HepG2 (cell line): ENCODE data around the gene PLD6. TPM values are rescaled to one million over a fixed set of nuclear protein-coding genes. Genes with fewer than 3 reads are reported as not detected.

Experiments
- AGO2 ChIP-seq: fragments of 200-400 bp; formaldehyde crosslinking; optimal IDR thresholded peaks from 2 replicates; pipeline ENCODE3; 2017; ENCODE audit warnings: mild to moderate bottlenecking, low read depth, low read length, moderate library complexity
- CHCHD3 ChIP-seq: sonication (generic); formaldehyde crosslinking; IDR thresholded peaks from 2 replicates; pipeline ENCODE4 v1.8.0; 2022; ENCODE audit warnings: mild to moderate bottlenecking, missing genetic modification reagents, moderate library complexity
- GATAD2A ChIP-seq: IDR thresholded peaks from 2 replicates; pipeline ENCODE4 v1.6.1; 2016
- HHEX ChIP-seq: IDR thresholded peaks from 2 replicates; pipeline ENCODE4 v1.6.1; 2016; ENCODE audit warnings: control low read depth
- JUND ChIP-seq: sonication (generic); formaldehyde crosslinking; IDR thresholded peaks from 2 replicates; pipeline ENCODE4 v1.8.0; 2022; ENCODE audit warnings: mild to moderate bottlenecking, missing genetic modification reagents
- RBAK ChIP-seq: sonication (generic); formaldehyde crosslinking; IDR thresholded peaks from 2 replicates; pipeline ENCODE4 v1.5.1; 2020; ENCODE audit warnings: mild to moderate bottlenecking, missing genetic modification reagents
- REL ChIP-seq: sonication (generic); formaldehyde crosslinking; conservative IDR thresholded peaks from 2 replicates; pipeline ENCODE4 v1.8.0; 2022; ENCODE audit warnings: mild to moderate bottlenecking, missing genetic modification reagents, moderate library complexity
- RERE ChIP-seq: IDR thresholded peaks from 2 replicates; pipeline ENCODE4 v1.6.1; 2016; ENCODE audit warnings: low read depth, missing genetic modification reagents, missing compliant biosample characterization
- SMAD3 ChIP-seq: sonication (generic); formaldehyde crosslinking; IDR thresholded peaks from 2 replicates; pipeline ENCODE4 v1.4.0; 2020; ENCODE audit warnings: missing genetic modification reagents
- SMYD3 ChIP-seq: sonication (generic); formaldehyde crosslinking; IDR thresholded peaks from 2 replicates; pipeline ENCODE4 v1.8.1; 2023; ENCODE audit warnings: mild to moderate bottlenecking, missing genetic modification reagents
- SNAPC2 ChIP-seq: sonication (generic); formaldehyde crosslinking; IDR thresholded peaks from 2 replicates; pipeline ENCODE4 v1.8.1; 2022; ENCODE audit warnings: mild to moderate bottlenecking, missing genetic modification reagents
- TCF7 ChIP-seq: sonication (generic); IDR thresholded peaks from 2 replicates; pipeline ENCODE4 v1.6.1; 2016; ENCODE audit warnings: antibody characterized with exemption, low read depth
- ZKSCAN1 ChIP-seq: fragments of 150-350 bp; IDR thresholded peaks from 2 replicates; pipeline ENCODE4 v1.6.1; 2014; ENCODE audit warnings: low read length
- ZMAT5 ChIP-seq: sonication (generic); formaldehyde crosslinking; IDR thresholded peaks from 2 replicates; pipeline ENCODE4 v1.5.0; 2020; ENCODE audit warnings: mild to moderate bottlenecking, low read depth, missing genetic modification reagents, borderline replicate concordance
- ZNF503 ChIP-seq: sonication (generic); formaldehyde crosslinking; IDR thresholded peaks from 2 replicates; pipeline ENCODE4 v1.4.0; 2020; ENCODE audit warnings: missing genetic modification reagents
- ZNF589 ChIP-seq: sonication (generic); formaldehyde crosslinking; conservative IDR thresholded peaks from 2 replicates; pipeline ENCODE4 v1.8.0; 2022; ENCODE audit warnings: mild to moderate bottlenecking, moderate library complexity, missing genetic modification reagents
- ZNF724P ChIP-seq: sonication (generic); formaldehyde crosslinking; IDR thresholded peaks from 2 replicates; pipeline ENCODE4 v1.8.0; 2022; ENCODE audit warnings: missing genetic modification reagents, borderline replicate concordance
- ZNF781 ChIP-seq: sonication (generic); formaldehyde crosslinking; IDR thresholded peaks from 2 replicates; pipeline ENCODE4 v1.5.1; 2020; ENCODE audit warnings: borderline replicate concordance, mild to moderate bottlenecking, missing genetic modification reagents; ENCODE audit errors: not compliant biosample characterization
- ZSCAN21 ChIP-seq: sonication (generic); formaldehyde crosslinking; IDR thresholded peaks from 2 replicates; pipeline ENCODE4 v1.8.0; 2022; ENCODE audit warnings: mild to moderate bottlenecking, missing genetic modification reagents, moderate library complexity, borderline replicate concordance
- polyA plus RNA-seq, 8 experiments: library from polyadenylated mRNA; depleted of rRNA in 3 of 8; stranded (reverse) in 7 of 8; unstranded in 1 of 8; fragments of >200 nt; fragmentation: Illumina TruSeq in 4 of 8; extraction: Trizol in 4 of 8; gene quantifications; 2 replicates each; pipeline versions ENCODE4 v1.2.1 to v1.2.3, GENCODE V29; 2011 to 2016; ENCODE audit warnings: low read depth in 4 of 8, missing spikeins in 1 of 8, mixed read lengths in 1 of 8; ENCODE audit not compliant: insufficient read depth in 1 of 8
- total RNA-seq, 5 experiments: library from RNA; depleted of rRNA; stranded (reverse); fragments of >200 nt; fragmentation: Illumina TruSeq; extraction: Trizol; gene quantifications; 2 replicates each; pipeline ENCODE4 v1.2.3, GENCODE V29; 2016; ENCODE audit warnings: low read depth in 1 of 5

The PLD6 gene
- total and polyA plus RNA-seq, 2 of the 13 experiments (the other 11 are each of a cell fraction or from before 2014, with no cell fraction given) = 5.2 to 11.4 TPM

GRCh38 chr17:17237026-17237799 is 31.1 kb upstream of the PLD6 start, which contains the start of gene FLCN (continued):
- TF ChIP-seq RERE (CRISPR knock-in tag) = no peak
- TF ChIP-seq ZNF724P (CRISPR knock-in tag) = no peak
- TF ChIP-seq HHEX = no peak
- no peak for TF ChIP-seq ZSCAN21
- no peak for TF ChIP-seq ZNF781
- no peak for TF ChIP-seq CHCHD3 (CRISPR knock-in tag)
- 0 out of 2 replicates have a peak, but pooled peaks have one; percentile 43 for TF ChIP-seq ZNF503 (CRISPR knock-in tag)
- TF ChIP-seq TCF7 = no peak
- TF ChIP-seq SMYD3 (CRISPR knock-in tag) = 0 out of 2 replicates have a peak, but pooled peaks have one; percentile 20
- TF ChIP-seq ZNF589 (CRISPR knock-in tag) = no peak
- peak; percentile 72 for TF ChIP-seq GATAD2A
- no peak for TF ChIP-seq RBAK (CRISPR knock-in tag)
- TF ChIP-seq JUND (CRISPR knock-in tag) = no peak
- no peak for TF ChIP-seq ZMAT5 (CRISPR knock-in tag)
- TF ChIP-seq AGO2 = no peak
- TF ChIP-seq SNAPC2 (CRISPR knock-in tag) = no peak
- TF ChIP-seq SMAD3 (CRISPR knock-in tag) = no peak
- no peak for TF ChIP-seq ZKSCAN1
- no peak; the same call in 1 of the 2 replicates for TF ChIP-seq REL (CRISPR knock-in tag)
